SKM-1 treated with dmso at 0.1 percent for 144 hours (cell line): ENCODE results near the gene HTR1D.
"Not testable (repeated sequence)": the region's sequence is repeated elsewhere in the genome, so short reads cannot be mapped to it uniquely, and the experiment has no call there.

Experiments used
- DNase-seq: peaks from one replicate; lab custom pipeline; 2025; ENCODE audit not compliant: unreplicated experiment; lab: John Stamatoyannopoulos, UW

HTR1D gene

DNA sequence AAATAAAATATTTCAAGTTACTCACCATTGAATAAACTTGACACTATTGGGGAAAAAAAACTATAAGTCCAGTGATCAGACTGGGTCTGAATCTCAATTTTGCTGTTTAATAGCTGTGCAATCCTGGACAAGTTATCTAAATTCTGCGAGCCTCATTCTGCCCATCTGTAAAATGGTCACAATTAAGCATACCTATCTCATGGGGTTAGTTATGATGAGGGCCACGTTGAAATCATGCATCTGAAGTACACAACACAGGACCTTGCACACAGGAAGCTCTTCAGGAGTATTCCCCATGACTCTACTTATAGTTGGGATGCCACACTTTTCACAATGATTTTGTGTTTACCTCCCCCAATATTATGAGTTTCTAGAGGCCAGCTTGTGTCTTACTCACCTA, 3.8 kb upstream of the HTR1D start:
- no peak for DNase-seq

DNA sequence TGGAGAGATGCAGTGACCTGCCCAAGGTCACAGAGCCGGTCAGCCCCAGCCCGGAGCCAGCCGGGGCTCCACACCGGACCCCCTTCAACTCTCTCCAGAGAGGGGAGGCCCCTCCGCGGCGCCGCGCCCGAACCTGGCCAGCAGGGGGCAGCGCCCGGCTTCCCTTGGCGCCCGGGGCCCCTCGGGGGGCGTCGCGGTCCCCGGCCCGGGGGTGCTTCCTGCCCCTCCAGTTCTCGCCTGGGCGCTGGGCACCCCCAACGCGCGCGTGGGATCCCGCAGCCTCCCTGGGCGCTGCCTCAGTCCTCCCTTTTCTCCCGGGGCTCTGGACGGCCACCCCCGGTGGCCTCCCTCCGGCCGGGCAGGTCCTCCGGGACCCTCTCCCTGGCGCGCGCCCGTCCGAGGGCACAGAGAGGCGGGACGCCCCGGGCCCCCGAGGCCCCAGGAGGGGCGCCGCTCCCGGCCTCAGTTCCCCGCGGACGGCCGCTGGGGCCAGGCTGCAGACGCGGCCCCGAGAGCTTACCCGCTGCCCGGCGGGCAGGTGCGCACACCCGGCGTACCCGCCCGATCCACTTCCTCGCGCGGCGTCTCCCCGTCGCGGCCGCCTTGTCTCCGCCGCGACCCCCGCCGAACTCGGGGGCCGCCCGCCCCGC, 406 bp downstream of the HTR1D start:
- no peak for DNase-seq

DNA sequence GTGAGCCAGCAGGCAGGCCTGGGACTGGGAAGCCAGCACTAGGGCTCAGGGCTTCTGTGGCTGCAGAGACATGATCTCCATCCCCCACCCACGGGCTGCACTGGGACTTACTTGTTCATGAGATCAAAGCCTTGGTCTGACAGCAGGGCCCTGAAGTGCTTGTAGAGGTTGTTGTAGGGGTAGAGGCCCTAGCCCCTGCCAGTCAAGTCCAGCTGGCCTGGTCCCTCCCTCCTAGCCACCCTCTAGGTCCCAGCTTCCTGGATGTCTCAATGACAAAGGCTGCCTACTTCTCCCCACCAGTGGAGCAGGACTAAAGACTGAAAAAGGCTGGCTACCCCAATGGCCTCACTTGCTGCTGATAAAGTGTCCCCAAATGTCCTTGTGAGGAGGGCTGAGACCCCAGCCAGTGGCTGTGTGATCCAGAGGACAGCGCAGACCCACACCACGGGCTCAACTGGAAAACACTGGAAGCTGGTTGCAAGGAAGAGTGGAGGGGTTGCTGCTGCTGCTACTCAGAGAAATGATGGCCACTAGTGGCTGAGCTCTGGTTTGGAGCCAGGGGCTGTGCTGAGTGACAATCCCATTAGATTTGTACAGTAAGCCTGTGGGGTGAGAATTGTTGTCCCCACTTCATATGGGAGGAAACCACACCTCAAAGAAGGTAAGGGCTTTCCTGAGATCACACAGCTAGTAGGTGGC, 1.4 kb downstream of the HTR1D start:
- no peak for DNase-seq

DNA sequence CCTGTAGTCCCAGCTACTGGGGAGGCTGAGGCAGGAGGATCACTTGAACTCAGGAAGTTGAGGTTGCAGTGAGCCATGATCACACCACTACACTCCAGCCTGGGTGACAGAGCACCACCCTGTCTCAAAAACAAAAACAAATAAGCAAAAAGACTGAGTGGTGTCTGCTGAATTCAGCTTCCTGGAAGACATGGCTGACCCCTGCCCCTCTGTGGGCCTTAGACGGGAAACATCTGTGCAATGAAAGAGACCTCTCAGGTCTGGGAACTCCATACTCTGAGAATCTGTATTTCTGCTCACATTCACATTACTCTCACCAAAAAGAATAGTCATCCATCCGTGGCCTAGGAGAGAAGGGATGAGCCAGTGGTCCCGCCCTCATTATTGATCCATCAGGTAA, 2.0 kb downstream of the HTR1D start:
- DNase-seq, result no peak

DNA sequence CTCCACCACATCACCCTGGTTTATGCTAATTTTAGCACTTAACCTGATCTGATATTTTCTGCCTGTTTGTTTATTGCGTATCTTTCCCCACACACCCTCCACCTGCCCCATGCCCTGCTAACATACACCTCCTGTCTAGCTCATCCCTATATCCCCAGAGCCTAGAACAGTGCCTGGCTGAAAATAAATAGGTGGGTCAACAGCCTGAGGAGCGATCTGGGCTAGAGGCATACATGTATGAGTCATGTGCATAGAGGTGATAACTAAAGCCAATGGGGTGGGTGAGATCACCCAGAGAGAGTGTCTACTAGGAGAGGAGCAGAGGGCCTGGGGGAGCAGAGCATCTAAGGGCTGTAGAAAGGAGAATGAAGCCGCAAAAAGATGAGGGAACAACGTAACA, 2.7 kb downstream of the HTR1D start:
- DNase-seq, result no peak

DNA sequence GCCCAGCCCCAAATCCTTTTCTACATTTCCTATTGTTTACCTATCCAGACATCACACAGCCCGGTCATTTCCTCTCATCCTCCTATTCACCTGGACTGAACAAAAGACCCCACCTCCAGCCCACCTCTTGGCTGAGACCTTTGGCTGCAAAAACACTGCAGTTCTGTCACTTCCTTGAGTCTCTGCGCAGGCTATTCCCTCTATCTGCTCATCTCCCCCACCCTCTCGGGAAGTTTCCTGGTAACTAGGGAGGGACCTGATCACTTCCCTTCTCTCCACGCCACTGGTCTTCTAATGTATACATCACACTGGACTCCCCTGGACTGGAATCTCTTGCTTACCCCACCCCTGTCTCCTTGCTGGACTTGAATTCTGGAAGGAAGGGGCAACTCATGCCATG, 5.3 kb downstream of the HTR1D start:
- no peak for DNase-seq

DNA sequence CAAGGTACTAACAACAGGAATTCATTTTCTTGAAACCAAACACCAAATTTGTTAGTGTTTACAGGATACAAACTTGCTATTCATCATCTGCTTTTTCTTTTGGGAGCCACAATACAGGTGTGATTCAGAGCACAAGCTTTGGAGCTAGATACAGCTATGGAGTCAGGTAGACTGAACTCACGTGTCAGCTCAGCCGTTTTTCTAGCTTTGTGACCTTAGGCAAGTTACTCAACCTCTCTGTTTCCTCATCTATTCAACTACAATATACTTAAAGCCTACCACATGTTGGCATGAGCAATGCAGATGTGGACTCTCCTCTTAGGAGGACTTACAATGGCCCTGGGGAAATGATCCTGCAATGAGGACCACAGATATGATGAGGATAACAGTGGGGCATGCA, 6.3 kb downstream of the HTR1D start:
- no peak for DNase-seq

DNA sequence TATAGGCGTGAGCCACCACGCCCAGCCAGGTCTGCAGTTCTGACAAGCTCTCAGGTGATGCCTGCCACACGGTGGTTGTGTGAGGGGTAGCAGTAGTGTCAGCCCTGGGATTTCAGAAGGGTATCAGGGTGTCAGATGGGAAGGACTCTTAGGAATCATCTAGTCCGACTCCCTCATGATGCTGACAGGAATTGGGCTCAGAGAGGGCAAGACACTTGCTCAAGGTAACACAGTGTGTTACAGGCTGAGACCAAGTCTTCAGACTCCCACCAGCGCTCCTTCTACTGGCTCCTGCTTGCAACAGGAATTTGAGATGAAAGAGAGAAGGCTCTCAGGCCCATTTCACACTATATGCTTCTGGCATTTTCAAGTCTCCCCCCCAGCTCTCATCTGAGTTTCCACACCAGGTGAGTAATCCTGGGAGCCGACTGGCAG, 6.9 kb downstream of the HTR1D start:
- no peak for DNase-seq

DNA sequence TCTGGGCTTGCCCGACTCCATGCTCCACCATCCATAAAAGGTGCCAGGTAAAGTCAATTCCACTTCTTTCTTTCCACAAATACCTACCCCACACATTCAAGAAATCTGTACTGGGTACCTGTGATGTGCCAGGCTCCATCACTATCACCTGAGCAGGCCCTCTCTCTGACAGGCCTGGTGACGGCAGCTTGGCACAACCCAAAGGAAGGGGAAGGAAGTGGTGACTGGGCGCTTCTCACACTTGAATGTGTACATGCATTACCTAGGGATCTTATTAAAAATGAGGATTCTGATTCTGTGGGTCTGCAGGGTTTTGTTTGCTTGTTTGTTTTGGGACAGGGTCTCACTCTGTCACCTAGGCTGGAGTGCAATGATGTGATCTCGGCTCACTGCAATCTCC, 7.5 kb downstream of the HTR1D start:
- DNase-seq, result no peak

DNA sequence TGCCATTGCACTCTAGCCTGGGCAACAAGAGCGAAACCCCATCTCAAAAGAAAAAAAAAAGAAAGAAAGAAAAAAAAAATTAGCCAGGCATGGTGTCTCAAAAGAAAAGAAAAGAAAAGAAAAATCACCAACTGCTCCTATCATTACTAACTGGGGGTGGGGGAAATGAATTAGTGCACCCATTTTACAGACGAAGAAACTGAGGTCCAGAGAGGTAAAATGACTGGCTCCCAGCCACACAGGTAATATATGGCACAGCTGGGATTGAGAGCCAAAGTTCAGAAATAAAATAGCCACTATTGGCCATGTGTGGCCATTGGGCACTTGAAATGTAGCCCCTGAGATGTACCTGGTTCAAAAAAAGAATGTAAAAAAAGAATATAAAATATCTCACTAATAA, 8.8 kb downstream of the HTR1D start:
- DNase-seq, result no peak

DNA sequence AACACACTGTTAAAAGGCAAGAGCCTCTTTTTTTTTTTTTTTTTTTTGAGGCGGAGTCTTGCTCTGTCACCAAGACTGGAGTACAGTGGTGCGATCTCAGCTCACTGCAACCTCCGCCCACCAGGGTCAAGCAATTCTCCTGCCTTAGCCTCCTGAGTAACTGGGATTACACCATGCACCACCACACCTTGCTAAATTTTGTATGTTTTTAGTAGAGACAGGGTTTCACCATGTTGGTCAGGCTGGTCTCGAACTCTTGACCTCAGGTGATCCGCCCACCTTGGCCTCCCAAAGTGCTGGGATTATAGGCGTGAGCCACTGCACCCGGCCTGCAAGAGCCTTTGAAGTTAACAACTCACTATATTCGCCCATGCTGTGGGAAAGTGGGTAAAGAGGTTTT, 9.6 kb downstream of the HTR1D start:
- not testable (repeated sequence) for DNase-seq

DNA sequence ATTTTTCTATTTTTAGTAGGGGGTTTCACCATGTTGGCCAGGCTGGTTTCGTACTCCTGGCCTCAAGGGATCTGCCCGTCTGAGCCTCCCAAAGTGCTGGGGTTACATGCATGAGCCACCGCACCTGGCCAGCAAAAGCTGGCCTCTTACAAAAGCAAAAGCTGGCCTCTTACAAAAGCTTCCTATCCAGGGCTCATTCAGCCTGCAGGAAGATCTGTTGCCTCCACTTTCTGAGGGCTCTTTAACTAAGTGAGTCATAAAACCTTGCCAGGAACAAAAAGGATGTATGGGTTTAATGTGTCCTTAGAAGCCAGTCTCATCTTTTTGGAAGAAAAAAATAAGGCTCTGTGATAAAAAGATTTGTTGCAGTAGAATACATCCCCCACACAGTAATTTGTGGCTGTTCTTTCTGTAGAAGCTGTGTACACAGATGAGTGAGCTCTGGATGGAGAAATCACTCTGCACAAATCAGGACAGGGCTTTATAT, 15.0 kb downstream of the HTR1D start:
- DNase-seq, result no peak

DNA sequence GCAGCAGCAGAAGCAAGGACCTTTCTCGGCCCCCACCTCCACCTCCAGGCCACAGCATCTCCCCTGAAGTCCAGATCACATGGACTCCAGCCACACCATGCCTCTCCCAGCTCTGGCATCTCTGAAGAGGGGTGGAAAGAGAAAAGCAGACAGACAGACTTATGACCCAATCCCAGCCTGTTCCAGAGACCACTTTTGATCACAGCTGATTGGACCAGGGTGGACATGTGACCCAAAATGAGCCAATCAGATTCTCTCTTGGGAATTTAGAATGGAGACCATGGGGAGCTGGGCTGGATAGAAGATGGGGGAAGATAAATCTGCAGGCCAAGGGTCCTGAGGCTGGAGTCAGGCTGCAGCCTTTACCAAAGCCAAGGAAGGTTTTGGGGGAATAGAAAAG, 16.4 kb downstream of the HTR1D start:
- DNase-seq, result no peak

DNA sequence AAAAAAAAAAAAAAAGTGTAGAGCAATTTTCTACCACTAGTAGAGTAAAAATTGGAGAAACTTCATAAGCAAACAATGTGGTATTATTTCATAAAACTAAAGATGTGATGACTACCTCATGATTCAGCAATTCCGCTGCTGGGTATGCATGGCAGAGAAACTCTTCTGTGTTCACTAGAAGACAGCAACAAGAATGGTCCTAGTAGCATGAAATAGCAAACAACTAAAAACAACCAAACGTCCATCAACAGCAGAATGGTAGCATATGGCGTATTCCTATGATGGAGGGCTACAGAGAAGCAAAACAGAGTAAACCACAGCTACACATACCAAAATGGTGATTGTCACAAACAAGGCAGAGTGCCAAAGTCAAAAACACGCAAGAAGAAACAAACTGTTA, 18.9 kb downstream of the HTR1D start:
- no peak for DNase-seq

DNA sequence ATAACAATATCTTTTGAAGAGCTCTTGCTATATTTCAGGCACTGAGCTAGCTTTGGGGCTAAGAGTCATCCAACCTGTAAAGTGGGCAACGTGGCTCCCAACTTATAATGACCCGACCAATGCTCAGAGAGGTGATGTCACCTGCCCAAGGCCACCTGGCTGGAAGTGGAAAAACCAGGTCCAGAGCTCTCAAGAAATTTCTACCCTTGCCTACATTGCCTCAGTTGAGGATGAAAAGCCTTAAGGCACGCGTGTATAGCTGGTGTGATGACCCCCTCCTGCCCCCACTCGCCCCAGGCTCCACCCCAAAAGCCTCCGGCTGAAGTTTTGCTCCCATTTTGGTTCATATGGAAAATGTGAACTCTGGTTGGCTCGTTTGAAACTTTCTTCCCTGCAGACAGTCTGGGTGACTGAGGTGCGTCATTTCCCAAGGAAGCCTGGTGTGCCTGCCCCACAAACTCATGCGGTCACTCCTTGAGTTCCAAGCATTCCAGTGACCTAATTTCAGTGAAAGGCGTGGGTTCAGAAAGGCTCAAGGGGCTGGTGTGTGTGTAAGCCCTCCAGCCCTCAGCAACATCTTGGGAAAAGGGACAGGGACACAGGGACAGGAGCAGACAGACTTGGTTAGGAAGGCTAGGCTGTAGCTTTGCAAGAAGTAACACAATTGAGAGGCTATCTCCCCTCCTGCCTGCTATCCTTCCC, 20.5 kb downstream of the HTR1D start:
- DNase-seq, result no peak

DNA sequence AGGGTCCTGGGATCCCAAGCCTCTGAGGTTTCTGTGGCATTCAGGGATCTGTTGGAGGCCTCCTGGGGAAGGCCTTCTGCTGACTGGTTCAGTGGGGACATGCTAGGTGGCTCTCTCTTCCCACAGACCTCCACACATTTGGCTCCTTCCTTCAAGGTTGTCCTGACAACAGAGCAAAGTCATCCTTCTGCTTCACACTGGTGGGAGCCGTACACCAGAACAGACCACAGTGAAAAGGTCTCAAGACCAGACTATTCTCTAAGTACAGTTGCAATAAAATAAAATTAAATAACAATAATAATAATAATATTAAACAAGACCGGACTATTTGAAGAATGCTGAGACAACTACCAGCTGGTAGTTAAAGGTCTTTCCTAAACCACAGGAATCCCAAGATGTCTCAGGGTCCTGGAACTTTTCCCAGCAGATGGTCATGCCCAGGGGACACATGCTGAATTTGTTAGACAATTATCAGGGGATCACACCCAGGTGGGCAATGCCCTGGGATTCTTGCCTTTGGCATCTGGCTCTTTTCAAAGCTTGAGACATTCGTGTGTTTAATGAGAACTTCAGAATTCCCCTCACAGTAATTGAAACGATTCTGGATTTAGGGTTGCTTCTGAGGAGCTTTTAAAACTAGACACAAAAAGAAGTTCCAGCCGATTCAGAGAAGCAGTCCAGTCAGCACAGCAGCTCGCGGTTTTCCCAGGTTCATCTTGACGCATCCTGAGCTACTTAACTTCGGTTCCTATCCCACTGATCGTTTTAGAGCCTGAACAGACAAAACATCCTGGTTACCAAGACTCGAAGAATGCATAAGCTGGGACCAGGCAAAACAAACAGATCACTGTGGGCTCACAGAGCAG, 22.9 kb downstream of the HTR1D start:
- DNase-seq, result no peak

DNA sequence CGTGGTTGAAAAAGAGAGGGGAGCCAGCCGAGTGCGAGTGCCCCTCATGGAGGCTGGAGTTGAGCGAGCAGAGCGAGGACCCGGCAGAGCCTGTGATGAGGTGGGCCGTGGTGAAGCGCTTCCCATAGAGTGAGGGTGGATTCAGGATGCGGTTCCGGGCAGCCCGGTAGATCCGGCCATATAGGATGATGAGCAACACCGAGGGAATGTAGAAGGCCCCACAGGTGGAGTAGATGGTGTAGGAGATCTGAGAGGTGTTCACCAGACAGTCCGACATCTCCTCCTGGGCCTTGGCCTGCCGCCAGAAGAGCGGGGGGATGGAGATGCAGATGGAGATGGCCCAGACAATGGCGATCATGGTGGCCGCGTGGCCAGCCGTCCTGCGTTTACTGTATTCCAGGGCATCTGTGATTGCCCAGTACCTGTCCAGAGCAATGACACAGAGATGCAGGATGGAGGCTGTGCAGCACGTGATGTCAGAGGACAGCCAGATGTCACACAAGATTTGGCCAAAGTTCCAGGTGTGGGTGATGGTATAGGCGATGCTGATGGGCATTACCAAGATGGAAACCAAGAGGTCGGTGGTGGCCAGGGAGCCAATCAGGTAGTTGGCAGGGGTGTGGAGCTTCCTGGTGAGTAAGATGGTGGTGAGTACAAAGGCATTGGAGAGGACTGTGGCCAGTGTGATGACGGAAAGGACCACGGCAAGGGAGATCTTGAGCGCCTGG, 23.7 kb downstream of the HTR1D start:
- DNase-seq, result no peak

DNA sequence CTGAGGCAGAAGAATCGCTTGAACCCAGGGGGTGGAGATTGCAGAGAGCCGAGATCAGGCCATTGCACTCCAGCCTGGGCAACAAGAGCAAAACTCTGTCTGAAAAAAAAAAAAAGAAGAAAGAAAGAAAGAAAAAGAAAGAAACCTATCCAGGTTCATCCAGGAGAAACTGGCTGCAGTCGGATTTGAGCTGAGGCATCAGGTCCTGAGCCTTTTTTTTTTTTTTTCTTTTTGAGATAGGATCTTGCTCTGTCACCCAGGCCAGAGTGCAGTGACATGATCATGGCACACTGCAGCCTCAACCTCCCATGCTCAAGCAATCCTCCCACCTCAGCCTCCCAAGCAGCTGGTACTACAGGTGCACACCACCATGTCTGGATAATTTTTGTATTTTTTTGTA, 26.1 kb downstream of the HTR1D start:
- no peak for DNase-seq

DNA sequence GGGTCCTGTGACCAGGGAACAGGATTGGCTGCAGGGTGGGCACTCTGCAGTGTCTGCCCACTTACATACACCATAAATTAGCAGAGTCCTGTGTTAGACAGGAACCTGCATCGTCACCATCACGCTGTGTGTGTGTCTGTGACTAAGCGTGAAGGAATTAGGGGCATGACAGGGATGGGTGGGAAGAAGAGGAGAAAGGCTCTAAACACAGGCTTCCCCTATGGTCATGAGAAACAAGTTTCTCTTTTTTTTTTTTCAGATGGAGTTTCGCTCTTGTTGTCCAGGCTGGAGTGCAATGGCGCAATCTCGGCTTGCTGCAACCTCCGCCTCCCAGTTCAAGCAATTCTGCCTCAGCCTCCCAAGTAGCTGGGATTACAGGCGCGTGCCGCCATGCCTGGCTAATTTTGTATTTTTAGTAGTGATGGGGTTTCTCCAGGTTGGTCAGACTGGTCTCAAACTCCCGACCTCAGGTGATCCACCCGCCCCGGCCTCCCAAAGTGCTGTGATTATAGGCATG, 28.3 kb downstream of the HTR1D start:
- DNase-seq, result not testable (repeated sequence)

DNA sequence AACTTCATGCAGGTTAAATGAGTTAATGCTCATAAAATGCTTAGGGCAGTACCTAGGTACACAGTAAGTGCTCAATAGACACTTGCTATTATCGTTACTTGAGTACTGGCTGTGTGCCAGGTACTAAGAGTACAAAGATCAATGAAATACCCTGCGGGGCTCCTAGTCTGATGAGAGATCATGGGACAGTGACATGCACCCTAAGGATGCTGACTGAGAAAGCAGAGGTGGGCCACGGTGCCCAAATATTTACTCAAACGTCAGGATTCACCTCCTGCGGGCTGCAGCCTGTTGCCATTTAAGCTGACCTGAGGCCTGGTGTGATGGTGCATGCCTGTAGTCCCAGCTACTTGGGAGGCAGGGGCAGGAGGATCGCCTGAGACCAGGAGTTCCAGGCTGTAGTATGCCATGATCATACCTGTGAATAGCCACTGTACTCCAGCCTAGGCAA, 28.8 kb downstream of the HTR1D start:
- DNase-seq, result no peak
